GM12874 (cell line): ENCODE results near the gene SLC31A1.

Experiments used
- TF ChIP-seq, protein P1 (sequence below): IDR thresholded peaks from 2 replicates; pipeline ENCODE4 v1.5.1; 2011; ENCODE audit warnings: low read depth, mild to moderate bottlenecking, control low read depth, low read length, moderate library complexity; ENCODE audit not compliant: insufficient read depth

Gene SLC31A1

DNA sequence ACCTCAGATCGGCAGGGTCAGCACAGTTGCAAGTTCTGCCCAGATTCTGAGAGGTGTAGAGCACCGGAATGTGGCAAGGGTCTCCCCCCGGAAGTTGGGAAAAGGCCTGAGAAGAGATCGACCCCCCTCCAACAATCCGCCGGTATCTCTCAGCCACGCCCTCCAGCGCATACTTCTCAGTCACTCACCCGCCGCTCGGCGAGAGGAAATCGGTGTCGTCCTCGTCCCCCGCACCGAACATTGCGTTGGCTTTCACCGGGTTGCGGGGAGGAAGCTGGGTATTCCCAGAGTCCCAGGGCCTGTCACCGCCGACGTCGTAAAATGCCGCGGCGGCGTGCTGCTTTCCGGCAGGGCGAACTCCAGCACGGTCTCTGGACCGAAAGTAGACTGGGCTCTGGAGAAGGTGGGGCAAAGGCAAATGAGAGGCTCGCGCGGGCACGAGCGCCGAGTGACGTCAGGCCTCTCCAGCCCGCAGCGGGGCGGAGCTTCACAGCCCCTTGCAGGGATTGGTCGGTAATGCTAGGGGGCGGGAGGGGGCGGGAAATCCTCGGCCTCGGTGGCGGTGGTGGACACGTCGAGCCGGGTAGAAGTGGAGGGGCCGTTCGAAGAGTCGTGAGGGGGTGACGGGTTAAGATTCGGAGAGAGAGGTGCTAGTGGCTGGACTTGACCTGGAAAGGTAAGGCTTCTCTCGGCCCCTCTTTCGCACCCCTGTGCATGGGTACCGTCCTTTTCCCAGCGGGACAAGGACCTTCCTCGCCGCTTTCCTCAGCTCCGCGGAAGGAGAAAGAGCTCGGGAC is at the start of gene SLC31A1, which contains the start of gene FKBP15:
Gene SLC31A1, plus strand, starts transcription at position 542 of the 797 bp plus-strand sequence. CDS start 34,605 bp downstream, outside the sequence.
Gene FKBP15, minus strand, starts transcription at position 275 of the 797 bp plus-strand sequence. Its CDS starts 34 bp downstream, at position 241.
- TF ChIP-seq, protein P1, sequence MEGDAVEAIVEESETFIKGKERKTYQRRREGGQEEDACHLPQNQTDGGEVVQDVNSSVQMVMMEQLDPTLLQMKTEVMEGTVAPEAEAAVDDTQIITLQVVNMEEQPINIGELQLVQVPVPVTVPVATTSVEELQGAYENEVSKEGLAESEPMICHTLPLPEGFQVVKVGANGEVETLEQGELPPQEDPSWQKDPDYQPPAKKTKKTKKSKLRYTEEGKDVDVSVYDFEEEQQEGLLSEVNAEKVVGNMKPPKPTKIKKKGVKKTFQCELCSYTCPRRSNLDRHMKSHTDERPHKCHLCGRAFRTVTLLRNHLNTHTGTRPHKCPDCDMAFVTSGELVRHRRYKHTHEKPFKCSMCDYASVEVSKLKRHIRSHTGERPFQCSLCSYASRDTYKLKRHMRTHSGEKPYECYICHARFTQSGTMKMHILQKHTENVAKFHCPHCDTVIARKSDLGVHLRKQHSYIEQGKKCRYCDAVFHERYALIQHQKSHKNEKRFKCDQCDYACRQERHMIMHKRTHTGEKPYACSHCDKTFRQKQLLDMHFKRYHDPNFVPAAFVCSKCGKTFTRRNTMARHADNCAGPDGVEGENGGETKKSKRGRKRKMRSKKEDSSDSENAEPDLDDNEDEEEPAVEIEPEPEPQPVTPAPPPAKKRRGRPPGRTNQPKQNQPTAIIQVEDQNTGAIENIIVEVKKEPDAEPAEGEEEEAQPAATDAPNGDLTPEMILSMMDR = no peak

DNA sequence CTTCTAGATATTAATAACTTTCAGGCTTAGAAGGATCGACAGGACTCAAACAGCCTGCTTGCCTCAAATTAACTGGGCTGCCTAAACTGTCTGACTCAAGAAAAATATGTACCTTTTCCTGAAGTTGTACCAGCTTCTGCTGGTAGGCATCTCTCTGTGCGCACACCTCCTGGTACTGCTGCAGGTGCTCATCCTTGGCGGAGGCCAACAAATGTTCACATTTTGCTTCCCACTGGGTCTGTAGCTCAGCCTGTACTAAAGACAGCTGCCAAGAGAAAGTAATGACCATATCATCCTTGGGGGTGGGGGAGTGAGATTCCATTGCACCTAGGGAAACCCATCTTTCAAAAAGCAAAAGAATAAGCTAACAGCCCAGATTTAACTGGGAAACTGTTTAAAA is 48.0 kb upstream of the SLC31A1 start:
- TF ChIP-seq, protein P1 = no peak

DNA sequence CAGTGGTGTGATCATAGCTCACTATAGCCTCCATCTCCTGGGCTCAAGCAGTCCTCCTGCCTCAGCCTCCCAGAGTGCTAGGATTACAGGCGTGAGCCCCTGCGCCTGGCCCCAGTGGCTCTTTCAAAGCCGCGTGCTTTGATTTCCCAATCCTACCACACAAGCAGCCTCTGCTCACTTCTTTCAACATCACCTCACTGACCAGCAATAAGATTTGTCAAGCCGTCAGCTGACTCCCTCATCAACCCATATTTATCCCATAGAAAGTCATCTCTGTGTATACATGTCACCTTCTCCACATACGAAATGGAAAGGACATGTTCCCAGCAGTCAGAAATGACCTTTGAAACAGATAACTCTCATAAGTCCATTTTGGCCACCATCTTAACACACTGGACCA is 44.5 kb upstream of the SLC31A1 start:
- TF ChIP-seq, protein P1 = no peak

DNA sequence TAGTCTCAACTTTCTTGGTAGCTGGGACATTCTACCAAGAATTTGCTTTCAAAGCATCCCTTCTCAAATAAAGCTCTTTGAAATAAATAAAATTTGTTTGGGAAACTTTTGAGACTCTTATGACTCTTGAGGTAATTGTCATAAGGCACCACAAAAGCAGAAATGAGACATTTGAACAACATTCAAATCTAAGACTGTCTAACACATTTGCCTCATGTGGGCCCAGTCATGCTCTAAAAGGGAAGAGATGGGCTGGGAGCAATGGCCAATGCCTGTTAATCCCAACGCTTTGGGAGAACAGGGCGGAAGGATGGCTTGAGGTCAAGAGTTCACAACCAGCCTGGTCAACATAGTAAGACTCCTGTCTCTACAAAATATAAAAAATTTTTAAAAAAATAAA is 44.1 kb upstream of the SLC31A1 start:
- TF ChIP-seq, protein P1 = no peak

DNA sequence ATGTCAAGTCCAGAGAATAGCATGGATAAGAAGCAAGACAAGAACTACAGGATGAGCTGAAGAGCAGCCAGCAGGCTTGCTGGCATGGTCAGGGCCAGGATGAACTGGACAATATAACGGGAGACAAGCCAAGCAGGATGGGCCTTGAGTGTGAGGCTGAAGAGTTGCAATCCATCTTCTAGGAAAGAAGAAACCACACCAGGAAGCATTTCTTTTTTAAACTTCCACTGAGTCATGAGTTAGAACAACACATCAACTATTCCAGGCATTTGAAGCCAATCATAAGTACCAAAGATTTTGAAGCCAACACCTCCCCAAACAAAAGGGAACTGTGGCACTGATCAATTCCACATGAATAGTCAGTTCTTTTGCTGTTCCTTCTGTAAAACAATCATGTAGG is 43.3 kb upstream of the SLC31A1 start:
- TF ChIP-seq, protein P1 = no peak

DNA sequence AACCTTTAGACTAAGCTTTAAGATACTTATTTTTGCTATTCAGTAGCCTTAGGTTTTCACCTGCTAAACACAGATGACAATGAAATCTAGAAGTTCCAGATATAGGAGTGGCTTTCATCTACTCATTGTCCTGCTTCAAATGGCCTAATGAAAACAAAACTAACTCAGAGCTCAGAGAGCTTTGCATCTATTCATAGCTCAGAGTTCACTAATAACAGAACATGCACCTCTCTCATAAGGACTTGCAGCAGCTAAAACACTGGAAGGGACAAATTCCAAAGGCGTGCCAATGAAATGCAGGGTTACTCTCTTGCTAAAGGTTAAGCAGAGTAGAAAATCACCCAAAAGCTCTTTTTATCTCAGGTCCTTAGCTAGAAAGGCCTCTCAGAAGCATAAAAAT is 41.5 kb upstream of the SLC31A1 start:
- TF ChIP-seq, protein P1 = no peak

DNA sequence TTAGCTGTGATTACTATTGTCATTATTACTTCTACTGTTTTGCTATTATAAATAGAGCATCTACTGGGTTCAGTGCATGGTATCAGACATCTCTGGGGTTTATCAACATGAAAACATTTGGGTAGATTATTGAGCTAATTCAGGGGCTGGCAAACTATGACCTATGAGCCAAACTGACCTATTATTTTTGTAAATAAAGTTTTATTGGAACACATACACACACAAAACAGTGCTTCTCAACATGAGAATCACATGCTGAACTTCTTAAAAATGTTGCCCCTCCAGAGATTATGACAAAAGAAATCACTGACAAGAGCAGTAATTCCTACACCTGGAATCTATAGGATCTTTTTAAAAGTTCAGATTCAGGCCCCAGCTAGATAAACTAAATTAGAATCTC is 40.2 kb upstream of the SLC31A1 start:
- TF ChIP-seq, protein P1 = no peak
